ENCODE results near the gene CA5A.
"Not testable (repeated sequence)": the region's sequence is repeated elsewhere in the genome, so short reads cannot be mapped to it uniquely, and the experiment has no call there.

Gene CA5A

GRCh38 chr16:87947356-87948118, 11.2 kb upstream of the CA5A start:
- no peak for DNase-seq

DNA sequence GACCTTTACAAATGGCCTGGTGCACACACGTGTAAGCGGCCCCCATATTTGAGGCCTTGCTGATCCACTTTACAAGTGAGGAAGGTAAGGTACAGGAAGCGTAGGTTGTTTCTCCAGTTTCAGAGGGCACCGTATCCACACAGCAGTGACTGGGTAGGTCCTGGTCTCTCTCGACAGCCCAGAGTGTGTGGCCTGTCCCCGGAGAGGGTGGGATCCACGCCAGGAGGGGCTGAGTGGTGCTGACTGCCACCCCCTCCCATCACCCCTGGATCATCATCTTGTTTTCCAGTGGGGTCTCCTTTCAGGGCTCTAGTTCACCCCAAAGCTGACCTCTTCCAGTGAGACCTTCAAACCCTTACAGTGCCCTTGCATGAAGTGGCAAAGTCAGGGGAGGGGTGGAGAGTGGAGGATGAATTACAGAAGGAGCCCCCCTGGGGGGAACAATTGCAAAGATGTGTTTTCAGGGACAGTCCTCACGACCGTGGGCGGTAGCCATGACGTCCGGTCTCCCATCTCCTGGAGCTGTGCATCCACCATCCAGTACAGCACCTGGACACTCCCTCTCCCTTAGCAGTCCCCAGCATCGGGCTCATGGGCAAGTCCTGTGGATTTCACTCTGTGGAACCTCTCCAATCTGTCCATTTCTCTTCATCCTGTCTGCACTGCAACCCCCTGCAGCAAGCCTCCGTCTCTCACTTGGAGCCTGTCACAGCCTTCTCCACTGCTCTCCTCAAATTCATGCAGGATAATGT, 10.4 kb upstream of the CA5A start:
- no peak for DNase-seq

DNA sequence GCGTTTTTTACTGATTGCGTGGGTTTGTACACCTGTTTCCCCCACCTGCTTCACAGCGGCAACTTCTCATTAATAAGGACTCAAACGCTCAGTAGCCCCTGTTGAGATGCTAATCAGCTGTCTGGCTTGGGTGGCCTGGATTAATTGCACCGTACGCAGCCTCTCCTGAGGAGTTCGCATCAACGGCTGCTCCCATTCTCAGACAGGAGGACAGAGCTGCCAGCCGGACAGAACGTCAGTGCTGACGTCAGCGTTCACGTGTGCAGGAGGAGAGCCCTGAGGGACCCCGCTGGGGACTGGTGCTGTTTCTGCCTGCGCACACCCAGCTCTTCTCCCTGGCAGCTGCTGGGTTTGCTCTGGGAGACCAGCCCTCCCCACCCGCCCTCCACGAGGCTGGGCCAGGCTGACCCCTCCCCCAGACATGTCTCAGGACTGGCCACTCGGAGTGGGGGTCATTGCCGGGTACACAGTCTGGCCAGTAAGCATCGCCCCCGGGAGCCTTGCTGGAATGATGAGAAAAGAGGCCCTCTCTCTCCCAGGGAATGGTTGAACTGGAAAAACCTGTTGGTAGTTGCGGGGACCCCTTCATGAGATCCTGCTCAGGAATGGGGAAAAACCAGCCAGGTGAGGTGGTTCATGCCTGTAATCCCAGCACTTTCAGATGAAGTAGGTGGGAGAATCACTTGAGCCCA, 9.2 kb upstream of the CA5A start:
- no peak for DNase-seq

DNA sequence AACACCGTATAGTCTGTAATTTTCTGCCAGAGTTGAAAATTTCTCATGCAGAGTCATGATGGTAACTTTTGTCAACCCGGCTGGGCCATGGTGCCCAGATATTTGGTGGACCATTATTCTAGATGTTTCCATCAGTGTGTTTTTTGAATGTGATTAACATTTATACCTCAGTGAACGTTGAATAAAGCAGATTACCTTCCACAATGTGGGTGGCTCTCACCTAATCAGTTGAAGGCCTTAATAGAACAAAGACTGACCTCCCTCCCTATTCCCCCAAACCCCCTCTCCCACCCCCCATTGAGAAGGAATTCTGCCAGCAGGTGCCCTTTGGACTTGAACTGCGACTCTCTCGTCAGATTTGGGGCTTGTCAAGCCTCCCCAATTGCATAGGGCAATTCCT, 6.4 kb upstream of the CA5A start:
- DNase-seq: no peak

DNA sequence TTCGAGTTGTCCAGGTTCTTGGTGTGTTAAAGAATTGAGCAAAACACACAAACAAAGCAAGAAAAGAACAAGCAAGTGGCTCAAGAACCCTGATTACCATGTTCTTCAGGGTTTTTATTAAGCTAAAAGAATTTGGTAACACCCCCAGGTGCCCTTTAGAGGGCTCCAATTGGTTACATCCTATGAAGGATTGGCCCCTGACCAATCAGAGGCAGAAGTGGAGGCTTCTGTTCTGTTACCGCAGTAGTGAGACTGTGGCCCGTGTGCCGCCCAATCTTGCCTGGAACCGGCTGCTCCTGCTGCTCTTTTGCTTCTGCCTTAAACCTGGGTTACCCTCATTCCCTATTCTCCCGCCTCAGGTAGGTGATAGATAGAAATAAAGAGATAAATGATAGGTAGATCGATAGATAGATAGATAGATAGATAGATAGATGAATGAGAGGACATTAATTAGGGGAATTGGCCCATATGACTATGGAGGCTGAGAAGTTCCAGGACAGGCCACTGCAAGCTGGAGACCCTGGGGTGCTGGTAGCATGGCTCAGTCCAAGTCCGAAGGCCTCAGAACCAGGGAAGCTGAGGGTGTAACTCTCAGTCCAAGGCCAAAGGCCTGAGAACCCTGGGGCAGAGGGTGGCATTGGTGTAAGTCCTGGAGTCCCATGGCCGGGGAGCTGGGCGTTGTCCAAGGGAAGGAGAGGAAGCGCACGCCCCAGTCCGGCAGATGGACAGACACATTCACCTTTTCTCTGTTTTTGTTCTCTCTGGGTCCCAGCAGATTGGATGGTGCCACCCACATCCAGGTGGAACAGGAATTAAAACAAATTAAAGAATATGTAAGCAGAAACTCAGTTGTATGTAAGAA, 3.5 kb upstream of the CA5A start:
- DNase-seq: no peak

- no peak for DNase-seq
Observed at GRCh38 chr16:87938412-87938949, 2.2 kb upstream of the CA5A start.

- not testable (repeated sequence) for DNase-seq
Observed at GRCh38 chr16:87937231-87937542, 858 bp upstream of the CA5A start.

- not testable (repeated sequence) for DNase-seq
Observed at GRCh38 chr16:87936016-87936374, 334 bp downstream of the CA5A start.

- DNase-seq: not testable (repeated sequence)
Observed at GRCh38 chr16:87934752-87935425, 1.4 kb downstream of the CA5A start.

- DNase-seq: no peak
Observed at GRCh38 chr16:87933140-87933495, 3.2 kb downstream of the CA5A start.

DNA sequence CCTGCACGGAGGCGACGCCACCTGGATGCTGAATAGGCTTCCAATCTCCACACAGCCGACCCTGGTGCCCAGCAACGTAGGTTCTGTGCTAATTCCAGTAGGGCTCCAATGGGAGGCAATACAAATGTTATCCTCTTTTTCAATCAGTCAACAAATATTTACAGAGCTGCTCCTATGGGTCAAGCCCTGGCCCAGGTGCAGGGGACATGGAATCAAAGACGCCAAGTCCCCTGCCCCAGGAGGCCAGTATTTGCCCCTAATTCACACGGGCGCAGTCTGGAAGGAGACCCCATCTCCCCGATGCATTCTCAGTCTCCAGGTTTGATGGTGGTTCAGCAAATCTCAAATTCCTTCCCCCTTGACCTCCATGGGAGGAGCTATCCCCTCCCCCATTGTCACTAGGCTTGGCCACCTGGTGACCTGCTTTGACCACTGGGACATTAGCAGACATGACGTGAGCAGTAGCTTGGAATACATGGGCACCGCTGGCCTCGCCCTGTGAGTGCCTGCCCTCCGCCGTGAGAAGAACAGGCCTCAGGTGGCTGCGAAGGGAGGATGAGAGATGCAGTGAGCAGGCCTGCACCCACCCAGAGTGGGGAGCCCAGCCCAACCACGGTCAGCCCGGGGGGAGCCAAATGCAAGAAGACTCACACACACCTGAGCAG, 3.7 kb downstream of the CA5A start:
- DNase-seq: not testable (repeated sequence)

DNA sequence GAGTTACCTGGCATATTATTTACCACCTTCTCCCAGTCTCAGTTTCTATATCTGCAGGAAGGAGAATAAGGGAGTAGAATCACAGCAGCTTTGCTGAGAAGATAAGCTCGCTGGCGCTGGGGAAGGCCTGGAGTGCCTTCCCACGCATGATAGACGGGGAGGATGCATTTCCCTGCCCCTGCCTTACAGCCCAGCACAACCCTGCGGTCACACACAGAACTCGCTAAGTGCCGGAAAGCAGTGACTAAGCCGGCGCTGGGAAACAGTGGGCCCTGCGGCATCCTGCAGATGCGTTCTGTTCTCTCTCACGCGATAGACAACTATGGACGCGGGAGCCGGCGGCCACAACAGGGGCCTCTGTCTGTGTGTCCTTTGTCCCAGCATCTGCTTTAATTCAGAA, 4.8 kb downstream of the CA5A start:
- DNase-seq: no peak

GRCh38 chr16:87930456-87930855, 5.9 kb downstream of the CA5A start:
- peak; percentile 83 for DNase-seq

GRCh38 chr16:87929986-87930385, 6.3 kb downstream of the CA5A start:
- DNase-seq: no peak

- DNase-seq: no peak
Observed at GRCh38 chr16:87927195-87927562, 9.2 kb downstream of the CA5A start.

DNA sequence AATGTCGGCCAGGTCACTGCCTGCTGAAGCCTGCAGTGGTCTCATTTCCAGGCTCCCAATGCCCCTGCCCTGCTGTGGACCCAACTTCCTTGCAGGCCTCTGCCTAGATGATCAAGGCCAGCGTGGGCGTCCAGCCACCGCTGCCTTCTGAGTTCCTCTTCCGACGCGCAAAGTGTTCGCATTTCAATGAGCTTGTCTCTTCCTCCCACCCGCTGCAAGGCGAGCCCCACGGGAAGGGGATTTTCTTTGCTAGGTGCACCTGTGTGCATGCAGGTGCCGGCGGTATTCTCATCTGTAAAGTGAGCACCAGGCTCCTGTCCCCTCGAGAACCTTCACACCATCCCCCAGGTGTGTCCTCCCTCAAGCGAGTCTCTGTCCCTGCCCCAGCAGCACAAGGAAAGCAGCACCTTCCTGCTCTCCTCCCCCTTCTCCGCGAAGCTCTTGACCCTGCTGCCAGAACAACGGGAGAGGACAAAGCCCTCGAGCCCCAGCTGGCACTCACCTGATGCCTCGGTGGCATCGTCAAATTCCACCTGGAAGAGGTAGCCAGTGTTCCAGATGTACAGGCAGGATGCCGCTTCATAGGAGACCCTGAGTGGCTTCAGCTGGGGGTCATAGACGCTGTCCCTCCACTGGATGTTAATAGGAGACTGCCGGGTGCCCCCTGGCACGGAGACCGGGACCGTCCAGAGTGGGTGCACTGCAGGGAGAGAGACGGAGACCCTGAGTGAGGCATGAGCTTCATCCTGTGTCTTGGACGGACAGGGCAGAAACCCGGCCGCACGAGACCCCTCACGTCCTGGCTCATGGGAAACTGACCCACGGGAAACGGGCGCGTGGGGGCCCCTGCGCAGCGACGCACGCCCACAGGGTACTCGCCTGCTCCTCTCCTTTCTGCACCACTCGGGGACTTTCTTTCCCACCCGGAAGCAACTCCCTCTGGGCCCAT, 9.8 kb downstream of the CA5A start:
- no peak for DNase-seq

- no peak for DNase-seq
Observed at GRCh38 chr16:87924811-87925670, 11.3 kb downstream of the CA5A start.

GRCh38 chr16:87924041-87924810, 12.1 kb downstream of the CA5A start:
- DNase-seq: no peak
